ENCODE measurements around the gene GRM6.

GRCh38 chr5:178996156-178996555 is 1.0 kb upstream of the GRM6 start:
- TF ChIP-seq CTCF (IDR thresholded peaks at IDR 0.05) (no peak), POLR2A (IDR thresholded peaks at IDR 0.05) (no peak)
